Activated CD8-positive, alpha-beta memory T cell treated with anti-CD3 and anti-CD28 coated beads, Interleukin-2, amount 10 ng/mL, durations not matched to agents 7 days and 5 days (primary cell): ENCODE results near the gene ITGA7. TPM values are rescaled to one million over a fixed set of nuclear protein-coding genes. Genes with fewer than 3 reads are reported as not detected.

Experiments used
- ATAC-seq: fragments of 150-1000 bp; cut with Tn5 transposase; one replicate; pipeline ENCODE4 v1.10.0; 2021; ENCODE audit warnings: moderate library complexity
- CTCF ChIA-PET: fragments of 350-600 bp; sonication (Branson Sonifier 250); formaldehyde crosslinking; loops from one replicate; lab custom pipeline; 2021; ENCODE audit warnings: antibody characterized with exemption; lab: Charles Lee
- DNase-seq: peaks from one replicate; pipeline ENCODE4 v3.0.0-alpha.2; 2020
- H3K27ac Mint-ChIP-seq: one replicate; pipeline ENCODE4 v1.8.0; 2021; ENCODE audit warnings: mild to moderate bottlenecking, mixed read lengths
- H3K27me3 Mint-ChIP-seq: one replicate; pipeline ENCODE4 v1.8.0; 2021; ENCODE audit warnings: mixed read lengths
- H3K36me3 Mint-ChIP-seq: one replicate; pipeline ENCODE4 v1.8.0; 2021; ENCODE audit warnings: mild to moderate bottlenecking, mixed read lengths
- H3K4me1 Mint-ChIP-seq: one replicate; pipeline ENCODE4 v1.8.0; 2021; ENCODE audit warnings: mixed read lengths
- H3K4me3 Mint-ChIP-seq: one replicate; pipeline ENCODE4 v1.8.0; 2021; ENCODE audit warnings: mild to moderate bottlenecking, moderate library complexity, mixed read lengths
- H3K9me3 Mint-ChIP-seq: one replicate; pipeline ENCODE4 v1.8.0; 2022; ENCODE audit warnings: low read depth, mixed read lengths
- total RNA-seq, 2 experiments: library from RNA; stranded (reverse); gene quantifications; one replicate each; pipeline ENCODE4 v1.2.3, GENCODE V29; 2021

The ITGA7 gene
- total RNA-seq, 2 experiments from 2014 or later: 3.7 to 4.4 TPM

DNA sequence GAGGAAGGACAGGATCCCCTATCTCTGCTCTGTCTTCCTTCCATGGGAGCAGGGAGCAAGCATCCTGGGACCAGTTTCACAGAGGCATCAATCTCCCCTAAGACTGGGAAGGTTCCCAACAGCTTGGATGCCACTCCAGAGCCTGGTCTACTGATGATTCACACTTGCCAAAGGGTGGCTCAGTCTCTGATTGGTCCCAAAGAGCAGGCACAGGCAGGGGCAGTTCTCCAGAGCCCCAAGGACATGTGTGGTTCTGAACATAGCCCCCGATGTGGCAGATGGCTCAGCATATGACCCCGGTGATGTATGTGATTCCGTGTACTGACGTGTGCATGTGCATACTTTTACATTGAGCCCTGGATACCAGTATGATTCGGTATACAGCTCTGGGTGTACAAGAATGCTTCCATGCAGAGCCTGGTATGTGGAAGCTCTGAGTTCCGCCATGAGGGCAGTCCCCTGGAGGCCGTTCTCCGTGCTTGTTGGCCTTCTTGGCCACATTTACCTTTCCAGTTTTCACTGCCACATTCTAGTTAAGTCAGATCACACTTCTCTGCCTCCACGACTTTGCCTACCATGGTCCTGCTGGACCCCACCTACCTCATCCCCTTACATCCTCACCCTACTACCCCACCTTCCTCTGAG, 21.2 kb downstream of the ITGA7 start:
- Mint-ChIP-seq H3K4me3 (no peak overlapping the region), H3K36me3 (no peaks in the 10 kb centered on the region), H3K27me3 (peaks cover 19% of the 10 kb centered on the region), H3K9me3 (no peaks in the 10 kb centered on the region), H3K27ac (no peak overlapping the region), H3K4me1 (peaks cover 11% of the 10 kb centered on the region)
- DNase-seq: no peak
- no peak for ATAC-seq
- CTCF ChIA-PET: interaction anchor here (1.2 kb wide), 1 partner anchor 24 kb away, joined by 3 read pairs; no protein-coding TSS in a partner anchor

DNA sequence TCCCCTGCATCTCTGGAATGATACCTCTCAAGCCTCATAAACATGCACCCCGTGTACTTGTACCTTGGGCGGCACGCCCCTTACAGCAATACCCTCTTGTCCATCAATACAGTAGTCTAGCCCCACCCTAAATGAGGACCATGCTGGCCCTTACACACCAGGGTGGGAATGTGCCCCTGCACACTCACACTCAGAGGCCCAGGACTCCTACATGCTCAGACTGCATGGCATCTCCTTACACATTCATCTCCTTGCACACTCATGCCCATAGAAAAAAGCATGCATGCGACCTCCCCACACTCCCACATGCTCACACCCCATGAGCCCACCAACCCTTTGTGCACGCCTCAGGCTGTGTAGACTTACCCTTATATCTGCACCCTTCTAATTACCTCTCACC, 22.0 kb downstream of the ITGA7 start:
- peaks cover 17% of the 10 kb centered on the region for H3K4me1 Mint-ChIP-seq
- ATAC-seq: no peak
- no peak overlapping the region for H3K4me3 Mint-ChIP-seq
- H3K36me3 Mint-ChIP-seq: no peaks in the 10 kb centered on the region
- CTCF ChIA-PET: interaction anchor here (1.2 kb wide), 1 partner anchor 25 kb away, joined by 3 read pairs; no protein-coding TSS in a partner anchor
- no peaks in the 10 kb centered on the region for H3K9me3 Mint-ChIP-seq
- H3K27ac Mint-ChIP-seq: no peak overlapping the region
- DNase-seq: no peak
- peaks cover 27% of the 10 kb centered on the region for H3K27me3 Mint-ChIP-seq

DNA sequence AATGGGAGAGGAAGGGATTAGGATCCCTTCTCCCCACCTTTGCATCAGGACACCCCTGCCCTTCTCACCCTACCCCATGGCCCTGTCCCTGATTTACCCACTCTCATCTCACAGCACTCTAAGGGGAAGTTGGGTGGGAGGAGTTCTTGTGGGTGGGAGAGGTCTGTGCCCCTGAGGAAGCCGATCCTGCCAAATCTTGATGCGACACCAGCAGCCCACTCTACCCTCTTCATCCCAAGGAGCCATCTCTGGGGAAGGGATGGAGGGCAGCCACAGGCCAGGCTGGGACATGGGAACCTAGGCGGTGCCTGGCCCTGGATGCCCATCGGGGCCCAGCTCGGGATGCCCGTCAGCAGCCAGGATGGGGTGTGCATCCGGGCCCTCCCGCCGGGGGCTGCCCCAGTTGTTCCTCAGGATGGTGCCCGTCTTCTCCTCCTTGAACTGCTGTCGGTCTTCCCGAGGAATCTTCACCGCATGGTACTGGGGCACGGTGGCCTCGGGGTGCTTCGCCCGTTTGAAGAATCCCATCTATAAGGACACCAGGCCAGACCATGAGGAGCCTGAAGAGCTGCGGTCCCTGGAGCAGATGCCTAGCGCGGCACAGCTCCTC, 22.8 kb downstream of the ITGA7 start:
- DNase-seq: no peak
- CTCF ChIA-PET: no interaction called here
- H3K27me3 Mint-ChIP-seq: peaks cover 31% of the 10 kb centered on the region
- no peaks in the 10 kb centered on the region for H3K9me3 Mint-ChIP-seq
- no peak overlapping the region for H3K27ac Mint-ChIP-seq
- ATAC-seq: no peak
- no peaks in the 10 kb centered on the region for H3K36me3 Mint-ChIP-seq
- H3K4me3 Mint-ChIP-seq: no peak overlapping the region
- H3K4me1 Mint-ChIP-seq: peaks cover 17% of the 10 kb centered on the region

DNA sequence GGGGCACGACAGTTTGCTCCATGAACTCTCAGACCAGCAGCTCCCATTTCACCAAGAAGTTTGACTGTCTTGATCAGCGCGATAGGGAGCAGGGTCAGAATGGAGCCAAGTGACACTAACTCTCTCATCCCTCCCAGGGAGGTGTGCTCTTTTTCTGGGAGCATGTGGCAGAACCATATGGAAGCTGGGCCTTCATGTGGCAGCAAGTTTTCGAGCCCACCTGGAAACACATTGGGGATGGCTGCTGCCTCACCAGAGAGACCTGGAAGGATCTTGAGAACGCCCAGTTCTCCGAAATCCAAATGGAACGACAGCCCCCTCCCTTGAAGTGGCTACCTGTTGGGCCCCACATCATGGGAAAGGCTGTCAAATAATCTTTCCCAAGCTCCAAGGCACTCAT, 24.0 kb downstream of the ITGA7 start:
- no peaks in the 10 kb centered on the region for H3K36me3 Mint-ChIP-seq
- no peak overlapping the region for H3K4me3 Mint-ChIP-seq
- no peaks in the 10 kb centered on the region for H3K9me3 Mint-ChIP-seq
- CTCF ChIA-PET: no interaction called here
- DNase-seq (no peak), ATAC-seq (no peak)
- H3K27ac Mint-ChIP-seq: no peak overlapping the region
- peaks cover 17% of the 10 kb centered on the region for H3K4me1 Mint-ChIP-seq
- H3K27me3 Mint-ChIP-seq: peaks cover 41% of the 10 kb centered on the region

DNA sequence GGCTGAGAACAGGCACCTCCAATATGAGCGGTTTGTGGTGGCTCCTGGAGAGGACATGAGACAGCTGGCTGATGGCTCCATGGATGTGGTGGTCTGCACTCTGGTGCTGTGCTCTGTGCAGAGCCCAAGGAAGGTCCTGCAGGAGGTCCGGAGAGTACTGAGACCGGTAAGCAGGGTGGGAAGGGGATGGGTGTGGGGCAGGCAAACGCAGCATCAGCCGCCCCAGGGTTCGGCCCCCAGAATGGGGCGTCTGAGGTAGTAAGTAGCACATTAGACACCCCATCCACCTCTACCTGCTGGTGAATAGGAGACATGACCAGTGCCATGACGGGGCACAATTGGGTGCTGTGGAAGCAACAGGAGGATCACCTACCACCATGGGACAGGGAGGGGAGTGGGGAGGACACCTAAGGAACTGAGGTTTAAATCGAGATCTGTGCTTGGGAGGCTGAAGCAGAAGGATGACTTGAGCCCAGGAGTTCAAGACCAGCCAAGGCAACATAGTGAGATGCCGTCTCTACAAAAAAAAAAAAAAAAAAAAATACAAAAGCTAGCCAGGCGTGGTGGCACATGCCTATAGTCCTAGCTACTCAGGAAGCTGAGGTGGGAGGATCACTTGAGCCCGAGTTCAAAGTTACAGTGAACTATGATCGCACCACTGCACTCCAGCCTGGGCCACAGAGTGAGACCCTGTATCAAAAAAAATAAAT, 25.5 kb downstream of the ITGA7 start:
- CTCF ChIA-PET: interaction anchor here (0.6 to 2.2 kb wide), 2 partner anchors 26 to 64 kb away, joined by 3 to 12 read pairs; no protein-coding TSS in a partner anchor
- no peaks in the 10 kb centered on the region for H3K9me3 Mint-ChIP-seq

DNA sequence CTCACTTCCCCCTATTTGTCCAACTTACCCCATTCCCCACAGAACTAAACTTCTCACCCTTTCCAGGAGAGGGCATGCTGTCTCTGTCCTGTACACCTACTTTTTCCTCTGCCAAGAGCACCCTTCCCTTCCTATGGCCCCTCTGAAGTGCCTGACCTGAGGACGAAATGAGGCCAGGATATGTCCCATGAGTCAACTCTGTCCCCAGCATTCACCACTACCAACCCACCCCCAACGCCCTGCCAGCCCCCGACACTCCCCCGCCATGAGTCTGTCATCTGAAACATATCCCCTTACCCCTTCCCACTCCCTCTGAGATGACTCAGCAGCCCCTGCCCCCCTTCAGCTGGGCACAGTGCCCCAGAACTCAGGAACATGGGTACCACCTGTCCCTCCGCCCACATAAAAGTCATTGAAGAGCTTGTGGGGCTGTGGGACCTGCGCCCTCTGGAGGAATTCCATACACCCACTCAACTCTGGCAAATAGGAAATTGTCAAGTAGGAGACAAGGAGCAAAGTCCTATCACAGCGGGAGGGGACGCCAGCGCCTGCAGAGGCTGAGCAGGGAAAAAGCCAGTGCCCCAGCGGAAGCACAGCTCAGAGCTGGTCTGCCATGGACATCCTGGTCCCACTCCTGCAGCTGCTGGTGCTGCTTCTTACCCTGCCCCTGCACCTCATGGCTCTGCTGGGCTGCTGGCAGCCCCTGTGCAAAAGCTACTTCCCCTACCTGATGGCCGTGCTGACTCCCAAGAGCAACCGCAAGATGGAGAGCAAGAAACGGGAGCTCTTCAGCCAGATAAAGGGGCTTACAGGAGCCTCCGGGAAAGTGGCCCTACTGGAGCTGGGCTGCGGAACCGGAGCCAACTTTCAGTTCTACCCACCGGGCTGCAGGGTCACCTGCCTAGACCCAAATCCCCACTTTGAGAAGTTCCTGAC, 26.3 kb downstream of the ITGA7 start:
- no peak overlapping the region for H3K4me3 Mint-ChIP-seq
- DNase-seq (no peak), ATAC-seq (peak; percentile 57)
- H3K4me1 Mint-ChIP-seq: peaks cover 10% of the 10 kb centered on the region
- CTCF ChIA-PET: interaction anchor here (0.6 to 2.2 kb wide), 2 partner anchors 25 to 48 kb away, joined by 3 to 12 read pairs; no protein-coding TSS in a partner anchor
- no peaks in the 10 kb centered on the region for H3K36me3 Mint-ChIP-seq
- H3K9me3 Mint-ChIP-seq: no peaks in the 10 kb centered on the region
- peaks cover 44% of the 10 kb centered on the region for H3K27me3 Mint-ChIP-seq
- no peak overlapping the region for H3K27ac Mint-ChIP-seq

More for the DNA sequence above, 25.5 kb downstream of the ITGA7 start:
- Mint-ChIP-seq H3K4me3 (no peak overlapping the region), H3K36me3 (no peaks in the 10 kb centered on the region), H3K27me3 (peaks cover 42% of the 10 kb centered on the region), H3K4me1 (peaks cover 13% of the 10 kb centered on the region), H3K27ac (no peak overlapping the region)
- ATAC-seq: no peak
- no peak for DNase-seq

DNA sequence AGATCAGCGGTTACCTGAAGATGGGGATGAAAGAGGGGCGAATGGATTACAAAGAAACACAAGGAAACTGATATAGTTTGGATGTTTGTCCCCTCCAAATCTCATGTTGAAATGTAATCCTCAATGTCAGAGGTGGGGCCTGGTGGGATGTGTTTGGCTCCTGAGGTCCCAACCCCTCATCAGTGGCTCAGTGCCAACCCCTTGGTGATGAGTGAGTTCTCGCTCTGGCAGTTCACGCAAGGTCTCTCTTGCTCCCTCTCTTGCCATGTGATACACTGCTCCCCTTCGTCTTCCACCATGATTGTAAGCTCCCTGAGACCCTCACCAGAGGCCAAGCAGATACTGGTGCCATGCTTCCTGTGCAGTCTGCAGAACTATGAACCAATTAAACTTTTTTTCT, 28.0 kb downstream of the ITGA7 start:
- CTCF ChIA-PET: no interaction called here
- no peaks in the 10 kb centered on the region for H3K36me3 Mint-ChIP-seq
- peaks cover 56% of the 10 kb centered on the region for H3K27me3 Mint-ChIP-seq
- DNase-seq: no peak
- ATAC-seq: no peak
- H3K9me3 Mint-ChIP-seq: no peaks in the 10 kb centered on the region
- no peak overlapping the region for H3K27ac Mint-ChIP-seq
- peaks cover 10% of the 10 kb centered on the region for H3K4me1 Mint-ChIP-seq
- H3K4me3 Mint-ChIP-seq: no peak overlapping the region

DNA sequence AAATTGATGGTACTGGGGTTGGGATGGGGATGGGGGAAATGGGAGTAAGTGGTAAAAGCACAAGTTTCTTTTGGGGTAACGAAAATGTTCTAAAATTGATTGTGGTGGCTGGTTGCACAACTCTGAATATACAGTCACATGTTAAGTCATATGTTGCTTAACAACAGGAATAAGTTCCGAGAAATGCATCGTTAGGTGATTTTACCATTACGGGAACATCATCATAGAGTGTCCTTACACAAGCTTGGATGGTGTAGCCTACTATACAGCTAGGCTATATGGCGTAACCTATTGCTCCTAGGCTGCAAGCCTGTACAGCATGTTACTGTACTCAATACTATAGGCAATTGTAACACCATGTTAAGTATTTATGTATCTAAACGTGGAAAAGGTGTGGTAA, 31.0 kb downstream of the ITGA7 start:
- H3K4me1 Mint-ChIP-seq: peaks cover 9% of the 10 kb centered on the region
- ATAC-seq (no peak), DNase-seq (no peak)
- no peaks in the 10 kb centered on the region for H3K36me3 Mint-ChIP-seq
- no peak overlapping the region for H3K4me3 Mint-ChIP-seq
- CTCF ChIA-PET: interaction anchor here (0.6 kb wide), 1 partner anchor 1485 kb away, joined by 3 read pairs; no protein-coding TSS in a partner anchor
- peaks cover 43% of the 10 kb centered on the region for H3K27me3 Mint-ChIP-seq
- H3K9me3 Mint-ChIP-seq: no peaks in the 10 kb centered on the region
- H3K27ac Mint-ChIP-seq: no peak overlapping the region

DNA sequence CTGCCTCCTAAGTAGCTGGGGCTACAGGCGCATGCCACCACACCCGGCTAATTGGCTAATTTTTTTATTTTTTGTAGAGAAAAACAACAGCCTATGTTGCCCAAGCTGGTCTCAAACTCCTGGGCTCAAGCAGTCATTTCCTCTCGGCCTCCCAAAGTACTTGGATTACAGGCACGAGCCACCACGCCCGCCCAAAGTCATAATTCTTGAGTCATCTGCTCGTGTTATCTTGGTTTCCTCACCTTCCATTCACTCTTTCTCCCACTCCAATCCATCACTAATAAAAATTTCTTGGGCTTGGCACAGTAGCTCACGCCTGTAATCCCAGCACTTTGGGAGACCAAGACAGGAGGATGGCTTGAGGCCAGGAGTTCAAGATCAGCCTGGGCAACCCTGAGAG, 32.0 kb downstream of the ITGA7 start:
- CTCF ChIA-PET: interaction anchor here (0.6 to 1.3 kb wide), 2 partner anchors 19 to 188 kb away, joined by 3 read pairs; no protein-coding TSS in a partner anchor
- Mint-ChIP-seq H3K4me1 (no peaks in the 10 kb centered on the region), H3K27me3 (peaks cover 32% of the 10 kb centered on the region), H3K4me3 (no peak overlapping the region), H3K9me3 (no peaks in the 10 kb centered on the region), H3K27ac (no peak overlapping the region), H3K36me3 (no peaks in the 10 kb centered on the region)
- no peak for ATAC-seq
- no peak for DNase-seq

DNA sequence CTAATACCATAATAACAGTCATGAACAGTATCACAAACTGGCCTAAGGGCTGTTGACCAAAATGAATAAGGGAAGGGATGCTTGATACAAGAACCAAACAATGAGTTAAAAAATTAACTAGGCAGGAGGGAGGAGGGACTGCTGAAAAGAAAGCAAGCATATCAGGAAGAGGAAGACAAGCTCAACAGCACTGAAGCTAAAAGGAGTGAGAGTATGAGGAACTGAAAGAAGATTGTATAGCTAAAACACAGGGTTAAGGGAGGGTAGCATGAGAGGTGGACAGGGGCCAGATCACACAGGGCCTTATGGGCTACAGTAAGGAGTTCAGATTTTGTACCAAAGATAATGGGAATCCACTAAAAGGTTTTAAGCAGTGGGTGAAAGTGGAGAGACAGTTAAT, 34.1 kb downstream of the ITGA7 start:
- Mint-ChIP-seq H3K9me3 (no peaks in the 10 kb centered on the region), H3K27ac (no peak overlapping the region), H3K4me3 (no peak overlapping the region), H3K27me3 (peaks cover 18% of the 10 kb centered on the region), H3K36me3 (no peaks in the 10 kb centered on the region), H3K4me1 (no peaks in the 10 kb centered on the region)
- ATAC-seq: no peak
- DNase-seq: no peak
- CTCF ChIA-PET: interaction anchor here (0.9 to 1.0 kb wide), 2 partner anchors 17 to 27 kb away, joined by 5 read pairs; no protein-coding TSS in a partner anchor

DNA sequence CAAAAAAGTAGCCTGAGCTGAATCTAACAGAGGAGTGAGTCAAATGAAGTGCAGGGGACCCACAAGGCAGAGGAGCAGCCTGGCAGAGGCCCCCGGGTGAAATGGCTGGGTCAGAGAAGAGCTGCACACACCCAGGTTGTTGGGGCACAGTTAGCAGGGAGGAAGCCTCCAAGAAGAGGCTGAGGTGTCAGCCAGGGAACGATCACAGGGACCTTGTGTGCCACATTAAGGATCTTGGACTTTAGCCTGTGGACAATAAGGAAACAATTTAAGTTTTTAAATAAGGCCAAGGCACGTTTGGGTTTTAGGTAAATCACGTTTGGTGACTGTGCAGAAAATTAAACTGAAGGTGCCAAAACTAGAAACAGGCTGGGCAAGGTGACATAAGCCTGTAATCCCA, 36.0 kb downstream of the ITGA7 start:
- DNase-seq: no peak
- Mint-ChIP-seq H3K36me3 (no peaks in the 10 kb centered on the region), H3K4me3 (no peak overlapping the region), H3K27ac (no peak overlapping the region), H3K27me3 (peaks cover 20% of the 10 kb centered on the region), H3K9me3 (no peaks in the 10 kb centered on the region), H3K4me1 (peaks cover 4% of the 10 kb centered on the region)
- CTCF ChIA-PET: no interaction called here
- ATAC-seq: no peak

DNA sequence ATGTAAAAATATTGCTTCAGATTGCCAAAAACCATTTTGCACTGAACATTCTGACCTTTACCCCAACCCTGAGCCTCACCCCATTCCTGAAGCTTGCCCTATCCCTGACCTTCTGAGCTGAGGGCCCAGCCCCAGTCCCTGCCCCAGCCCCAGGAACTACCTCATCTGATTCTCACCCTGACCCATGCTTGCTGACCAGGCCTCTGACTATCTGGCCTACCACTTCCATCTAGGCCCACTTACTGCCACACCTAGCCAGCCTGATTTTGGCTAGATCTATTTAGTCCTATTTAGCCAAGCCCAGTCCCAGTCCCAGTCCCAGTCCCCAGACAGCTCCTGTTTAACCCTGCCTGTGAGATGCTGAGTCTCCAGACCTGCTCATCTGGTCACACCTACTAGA, 37.4 kb downstream of the ITGA7 start:
- H3K27ac Mint-ChIP-seq: no peak overlapping the region
- H3K4me1 Mint-ChIP-seq: peaks cover 5% of the 10 kb centered on the region
- H3K9me3 Mint-ChIP-seq: no peaks in the 10 kb centered on the region
- no peak for DNase-seq
- H3K4me3 Mint-ChIP-seq: no peak overlapping the region
- peaks cover 9% of the 10 kb centered on the region for H3K27me3 Mint-ChIP-seq
- H3K36me3 Mint-ChIP-seq: no peaks in the 10 kb centered on the region
- CTCF ChIA-PET: interaction anchor here (1.0 to 1.3 kb wide), 3 partner anchors 14 to 42 kb away, joined by 3 to 4 read pairs (median 4); no protein-coding TSS in a partner anchor
- ATAC-seq: no peak
